NCI-H2107 (cell line): ENCODE results near the gene MYO7A.

Experiments
- DNase-seq: peaks from one replicate; lab custom pipeline; 2025; lab: John Stamatoyannopoulos, UW

MYO7A gene

DNA sequence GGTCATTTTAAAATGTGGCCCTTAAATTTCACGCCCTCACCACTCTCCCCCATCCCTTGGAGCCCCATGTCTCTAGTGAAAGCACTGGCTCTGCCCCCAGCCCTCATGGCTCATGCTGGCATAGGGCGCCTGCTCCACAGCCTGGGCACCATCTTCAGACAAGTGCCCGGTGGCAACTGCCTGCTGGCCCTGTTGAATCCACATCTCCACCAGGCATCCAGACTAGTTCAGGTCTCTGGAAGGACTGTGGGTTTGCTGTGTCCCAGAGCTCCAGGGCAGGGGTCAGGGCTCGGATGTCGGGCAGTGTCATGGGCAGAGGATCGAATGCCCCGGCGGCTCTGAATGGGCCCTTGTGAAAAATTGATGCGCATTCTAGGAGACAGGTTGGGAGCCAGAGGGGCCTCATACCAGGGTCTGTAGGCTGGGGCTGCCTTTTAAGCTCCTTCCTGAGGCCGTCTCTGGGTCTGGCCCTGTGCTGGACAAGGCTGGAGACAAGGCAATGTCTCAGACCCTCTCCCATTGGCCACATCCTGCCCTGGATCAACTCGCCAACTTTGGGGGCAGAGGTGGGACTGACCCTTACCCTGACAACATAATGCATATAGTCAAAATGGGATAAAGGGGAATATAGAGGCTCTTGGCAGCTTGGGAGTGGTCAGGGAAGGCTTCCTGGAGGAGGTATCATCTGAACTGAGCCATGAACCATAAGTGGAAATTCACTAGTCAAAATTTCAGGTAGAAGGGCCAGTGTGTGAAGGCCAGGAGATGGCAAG is 1.2 kb downstream of the MYO7A start:
- no peak for DNase-seq

DNA sequence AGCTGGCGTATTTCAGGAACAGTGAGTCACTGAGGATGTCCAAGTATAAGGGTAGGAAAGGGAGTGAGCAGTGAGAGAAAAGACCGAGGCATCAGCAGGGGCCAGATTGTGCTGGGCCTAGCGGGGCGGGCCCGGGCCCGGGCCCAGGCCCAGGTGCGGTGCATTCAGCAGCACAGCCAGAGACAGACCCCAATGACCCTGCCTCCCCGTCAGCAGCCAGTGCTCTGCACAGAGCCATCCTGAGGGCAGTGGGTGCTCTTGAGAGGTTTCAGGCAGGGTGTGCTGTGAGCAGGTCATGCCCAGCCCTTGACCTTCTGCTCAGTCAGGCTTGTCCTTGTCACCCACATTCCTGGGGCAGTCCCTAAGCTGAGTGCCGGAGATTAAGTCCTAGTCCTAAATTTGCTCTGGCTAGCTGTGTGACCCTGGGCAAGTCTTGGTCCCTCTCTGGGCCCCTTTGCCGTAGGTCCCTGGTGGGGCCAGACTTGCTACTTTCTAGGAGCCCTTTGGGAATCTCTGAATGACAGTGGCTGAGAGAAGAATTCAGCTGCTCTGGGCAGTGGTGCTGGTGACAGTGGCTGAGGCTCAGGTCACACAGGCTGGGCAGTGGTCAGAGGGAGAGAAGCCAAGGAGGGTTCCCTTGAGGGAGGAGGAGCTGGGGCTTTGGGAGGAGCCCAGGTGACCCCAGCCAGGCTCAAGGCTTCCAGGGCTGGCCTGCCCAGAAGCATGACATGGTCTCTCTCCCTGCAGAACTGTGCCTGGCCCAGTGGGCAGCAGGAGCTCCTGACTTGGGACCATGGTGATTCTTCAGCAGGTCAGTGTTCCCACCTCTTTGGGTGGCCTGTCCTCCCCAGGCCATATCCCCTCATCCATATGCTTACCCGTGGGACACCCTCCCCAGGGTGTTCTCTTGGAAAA is 2.1 kb downstream of the MYO7A start:
- DNase-seq = no peak

DNA sequence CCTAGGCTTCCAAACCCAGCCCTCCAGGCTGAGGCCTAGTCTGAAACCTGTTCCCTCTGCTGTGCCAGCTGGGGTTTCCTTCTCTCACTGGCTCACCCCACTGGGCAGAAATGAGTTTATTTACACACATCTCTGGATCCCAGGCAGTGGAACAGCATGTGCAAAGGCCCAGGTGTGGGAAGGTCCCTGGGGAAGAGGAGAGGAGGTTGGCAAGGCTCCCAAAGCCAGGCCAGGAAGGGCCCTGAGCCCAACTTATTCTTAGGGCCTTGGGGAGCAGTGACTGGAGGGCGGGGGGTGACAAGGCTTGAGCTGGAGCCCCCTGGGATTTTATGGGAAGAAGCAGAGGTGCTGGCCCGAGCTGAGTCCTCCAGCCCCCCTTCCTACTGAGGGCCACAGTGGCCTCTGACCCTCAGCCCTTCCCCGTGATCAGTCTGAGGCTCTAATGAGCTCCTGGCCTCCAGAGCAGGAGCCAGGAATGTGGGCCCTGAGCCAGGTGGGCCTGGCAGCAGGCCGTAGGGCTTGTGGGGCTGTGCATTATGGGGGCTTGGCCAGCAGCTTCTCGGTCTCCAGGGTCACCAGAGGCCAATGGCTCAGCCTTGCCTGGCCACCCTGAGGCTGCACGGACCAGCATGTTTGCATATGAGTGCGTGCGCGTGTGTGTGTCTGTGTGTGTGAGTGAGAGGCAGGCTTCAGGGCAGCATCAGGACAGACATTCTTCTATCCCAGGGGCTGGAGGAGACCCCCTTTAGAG is 2.9 kb downstream of the MYO7A start:
- DNase-seq = no peak

DNA sequence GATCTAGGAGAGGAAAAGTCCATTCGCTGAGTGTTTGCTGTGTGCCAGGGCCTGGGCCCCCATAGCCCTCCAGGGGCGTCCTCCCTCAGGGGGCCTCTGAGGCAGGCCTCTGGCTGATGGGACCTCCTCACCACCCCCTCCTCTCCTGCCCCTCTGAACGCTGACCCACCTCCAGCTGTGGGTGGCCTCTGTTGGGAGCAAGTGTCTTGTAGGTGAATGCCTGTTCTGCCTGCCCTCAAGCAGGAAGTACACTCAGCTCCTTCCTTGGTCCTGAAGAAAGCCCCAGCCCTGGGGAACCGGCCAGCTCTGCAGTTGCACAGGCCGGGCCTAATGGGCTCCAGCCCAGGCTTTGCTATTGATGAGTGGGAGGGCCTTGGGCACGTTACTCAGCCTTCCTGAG is 3.5 kb downstream of the MYO7A start:
- DNase-seq = no peak

DNA sequence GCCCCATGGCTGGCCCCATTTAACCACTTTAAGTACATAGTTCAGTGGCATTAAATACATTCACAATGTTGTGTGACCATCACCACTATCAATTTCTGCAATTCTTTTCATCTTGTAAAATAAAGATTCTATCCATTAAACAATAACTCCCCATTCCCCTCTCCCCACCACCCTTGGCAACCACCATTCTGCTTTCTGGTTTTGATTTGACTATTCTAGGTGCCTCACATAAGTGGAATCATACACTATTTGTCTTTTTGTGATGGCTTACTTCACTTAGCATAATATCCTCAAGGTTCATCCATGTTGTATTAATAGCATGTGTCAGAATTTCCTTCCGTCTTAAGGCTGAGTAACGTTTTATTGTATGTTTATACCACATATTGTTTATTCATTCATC is 7.0 kb downstream of the MYO7A start:
- no peak for DNase-seq

DNA sequence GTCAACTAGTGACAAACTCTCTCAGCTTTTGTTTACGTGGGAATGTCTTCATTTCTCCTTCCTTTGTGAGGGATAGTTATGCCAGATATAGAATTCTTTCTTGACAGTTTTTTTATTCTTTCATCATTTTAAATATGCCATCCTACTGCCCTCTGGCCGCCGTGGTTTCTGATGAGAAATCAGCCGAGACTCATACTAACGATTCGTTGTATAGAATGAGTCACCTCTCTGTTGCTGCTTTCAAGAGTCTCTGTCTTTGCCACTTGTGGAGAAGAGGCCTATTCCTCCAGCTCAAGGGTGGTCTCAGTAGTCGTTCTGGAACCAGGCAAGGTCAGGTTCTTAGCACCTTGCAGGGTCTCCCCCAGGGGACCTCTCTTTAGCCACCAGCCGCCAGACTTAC is 8.0 kb downstream of the MYO7A start:
- no peak for DNase-seq

DNA sequence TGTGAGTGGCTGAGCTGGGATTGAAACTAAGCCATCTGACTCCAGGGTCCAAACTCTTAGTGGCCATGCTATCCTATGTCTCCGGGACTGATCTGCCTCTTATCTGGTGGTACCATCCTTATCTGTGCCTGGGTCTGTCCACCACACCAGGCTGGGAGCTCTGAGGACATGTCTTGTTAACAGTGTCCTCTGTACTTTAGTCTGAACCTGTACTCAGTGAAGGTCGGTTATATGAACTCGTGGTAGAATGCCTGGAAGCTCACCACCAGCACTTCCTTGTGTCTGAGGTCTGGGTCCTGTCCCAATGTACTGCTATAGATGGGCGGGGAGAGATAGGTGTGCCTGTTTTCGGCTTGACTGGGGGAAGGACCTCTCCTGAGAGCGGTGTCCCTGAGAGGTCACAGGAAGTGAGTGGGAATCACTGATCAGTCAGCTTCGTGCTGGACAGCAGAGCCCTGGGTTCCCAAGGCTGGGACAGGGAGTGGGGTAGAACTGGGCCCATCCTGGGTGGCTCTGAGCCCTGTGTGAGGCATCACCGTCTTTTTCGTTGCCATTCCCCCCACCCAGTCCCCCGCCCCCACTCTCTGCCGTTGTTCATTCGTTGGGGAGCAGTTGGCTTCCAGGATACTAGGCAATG is 8.9 kb downstream of the MYO7A start:
- DNase-seq = no peak

DNA sequence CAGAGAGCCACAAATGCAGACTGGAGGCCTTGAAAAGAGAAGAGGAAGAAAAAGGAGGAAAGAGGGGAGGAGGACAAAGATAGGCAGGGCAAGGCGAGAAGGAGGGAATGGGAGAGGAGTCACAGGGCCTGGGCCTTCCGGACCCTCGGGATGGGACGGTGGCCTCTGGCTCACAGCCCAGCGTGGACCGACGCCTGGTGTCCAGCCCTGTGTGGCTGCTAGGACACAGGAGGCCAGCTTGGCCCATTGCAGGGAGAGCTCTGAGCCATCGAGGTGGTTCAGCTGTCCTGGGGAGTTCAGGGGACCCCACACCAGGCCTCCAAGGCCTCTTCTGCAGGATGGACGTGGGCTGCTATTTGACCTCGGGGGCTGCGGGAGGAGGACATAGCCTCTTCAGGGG is 9.4 kb downstream of the MYO7A start:
- DNase-seq = no peak

DNA sequence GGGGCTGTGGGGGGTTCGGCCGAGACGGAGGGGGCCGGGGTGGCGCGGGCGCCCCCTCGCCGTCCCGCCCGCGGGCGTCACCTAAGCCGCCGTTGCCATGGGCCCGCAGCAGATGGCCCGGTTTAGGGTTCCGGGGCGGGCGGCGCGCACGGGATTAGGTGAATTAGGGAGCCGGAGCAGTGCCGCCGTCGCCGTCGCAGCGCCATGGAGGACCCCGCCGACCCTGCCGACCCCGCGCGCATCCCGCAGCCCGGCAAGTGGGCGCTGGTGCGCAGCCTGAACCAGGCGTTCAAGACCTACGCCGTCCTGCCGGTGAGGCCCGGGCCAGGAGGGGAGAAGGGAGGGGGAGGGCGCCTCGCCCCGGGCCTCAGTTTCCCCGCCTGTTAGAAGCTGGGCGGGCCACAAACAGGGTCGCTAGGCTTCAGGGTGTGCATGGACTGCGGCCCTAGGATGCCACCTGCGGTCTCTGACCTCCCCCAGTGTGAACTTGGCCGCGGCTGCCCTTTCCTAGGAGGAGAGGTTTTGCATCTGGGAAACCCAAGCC is 10.1 kb downstream of the MYO7A start:
- DNase-seq = no peak

DNA sequence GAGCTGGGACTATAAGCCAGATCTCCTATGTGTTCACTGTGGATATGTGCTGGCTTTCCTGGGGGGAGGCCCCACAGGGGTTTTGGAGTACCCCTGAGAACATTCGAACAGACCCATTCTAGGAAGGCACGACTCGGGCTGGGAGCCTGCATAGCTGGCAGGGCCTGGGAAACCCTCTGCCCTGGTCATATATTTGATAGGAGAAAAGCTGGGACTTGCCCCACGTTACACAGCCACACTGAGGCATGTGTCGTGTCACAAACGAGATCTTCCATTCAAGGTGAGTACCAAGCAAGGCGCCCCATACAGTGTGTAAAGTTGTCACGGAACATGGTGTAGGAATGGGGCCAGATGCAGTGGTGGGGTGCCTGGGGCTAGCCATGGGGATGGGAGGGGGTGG is 11.2 kb downstream of the MYO7A start:
- no peak for DNase-seq

DNA sequence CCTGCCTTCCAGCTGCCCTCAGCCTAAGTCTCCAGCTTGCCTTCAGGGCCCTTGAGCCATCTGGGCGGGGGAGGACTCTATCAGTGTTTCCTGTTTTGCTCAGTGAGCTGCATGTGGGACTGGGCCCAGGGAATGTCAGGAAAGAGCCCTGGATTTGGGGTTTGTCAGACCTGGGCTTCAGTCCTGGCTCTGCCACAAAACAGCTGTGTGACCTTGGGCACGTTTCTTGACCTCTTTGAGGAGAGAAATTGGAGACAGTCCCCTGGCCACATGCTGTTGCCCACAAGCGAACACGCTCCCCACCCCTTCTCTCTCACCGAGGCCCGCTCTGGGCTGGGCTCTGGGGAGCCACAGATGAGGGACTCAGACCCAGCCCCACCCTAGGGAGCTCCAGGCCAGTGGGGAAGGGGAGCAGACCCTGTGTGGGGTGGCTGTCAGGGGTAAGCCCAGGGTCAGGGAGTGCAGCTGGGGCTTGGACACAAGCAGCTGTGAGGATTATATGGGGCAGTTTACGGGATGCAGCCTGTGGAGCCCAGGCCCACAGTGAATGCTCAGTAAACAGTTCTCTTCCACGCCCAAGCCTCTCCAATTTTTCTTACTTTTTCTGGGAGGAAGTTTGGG is 12.3 kb downstream of the MYO7A start:
- DNase-seq = no peak

DNA sequence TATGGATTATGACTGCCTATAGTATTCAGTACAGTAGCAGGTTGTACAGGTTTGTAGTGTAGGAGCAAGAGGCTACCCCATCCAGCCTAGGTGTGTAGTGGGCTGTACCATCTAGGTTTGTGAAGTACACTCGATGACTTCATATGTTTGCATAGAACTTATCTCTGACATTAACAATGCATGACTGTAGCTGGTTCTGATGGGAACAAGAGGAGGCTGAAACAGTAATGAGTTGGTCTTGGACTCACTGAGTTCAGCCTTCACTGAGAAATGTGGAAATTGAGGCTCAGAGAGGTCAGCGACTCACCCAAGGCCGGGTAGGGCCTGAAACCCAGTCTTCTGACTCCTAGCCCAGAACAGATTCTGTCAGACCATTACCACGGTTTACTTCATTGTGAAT is 13.0 kb downstream of the MYO7A start:
- DNase-seq = peak; percentile 35

DNA sequence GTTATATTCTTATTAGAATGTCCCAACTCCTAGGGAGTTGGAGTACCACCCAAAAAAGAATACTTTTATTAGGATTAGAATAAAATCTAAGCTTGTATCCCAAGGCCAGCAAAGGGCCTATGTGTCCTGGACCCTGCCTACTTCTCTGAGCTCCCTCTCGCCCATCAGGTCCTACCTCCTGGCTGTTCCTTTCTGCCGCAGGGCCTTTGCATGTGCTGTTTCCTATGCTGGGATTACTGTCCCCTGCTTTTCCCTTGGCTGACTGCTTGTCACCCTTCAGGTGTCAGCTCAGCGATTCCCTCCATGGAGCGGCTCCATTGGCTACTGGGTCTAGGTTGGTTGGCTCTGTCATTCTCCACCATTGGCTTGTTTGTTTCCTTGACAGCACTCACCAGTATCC is 13.4 kb downstream of the MYO7A start:
- DNase-seq = no peak

DNA sequence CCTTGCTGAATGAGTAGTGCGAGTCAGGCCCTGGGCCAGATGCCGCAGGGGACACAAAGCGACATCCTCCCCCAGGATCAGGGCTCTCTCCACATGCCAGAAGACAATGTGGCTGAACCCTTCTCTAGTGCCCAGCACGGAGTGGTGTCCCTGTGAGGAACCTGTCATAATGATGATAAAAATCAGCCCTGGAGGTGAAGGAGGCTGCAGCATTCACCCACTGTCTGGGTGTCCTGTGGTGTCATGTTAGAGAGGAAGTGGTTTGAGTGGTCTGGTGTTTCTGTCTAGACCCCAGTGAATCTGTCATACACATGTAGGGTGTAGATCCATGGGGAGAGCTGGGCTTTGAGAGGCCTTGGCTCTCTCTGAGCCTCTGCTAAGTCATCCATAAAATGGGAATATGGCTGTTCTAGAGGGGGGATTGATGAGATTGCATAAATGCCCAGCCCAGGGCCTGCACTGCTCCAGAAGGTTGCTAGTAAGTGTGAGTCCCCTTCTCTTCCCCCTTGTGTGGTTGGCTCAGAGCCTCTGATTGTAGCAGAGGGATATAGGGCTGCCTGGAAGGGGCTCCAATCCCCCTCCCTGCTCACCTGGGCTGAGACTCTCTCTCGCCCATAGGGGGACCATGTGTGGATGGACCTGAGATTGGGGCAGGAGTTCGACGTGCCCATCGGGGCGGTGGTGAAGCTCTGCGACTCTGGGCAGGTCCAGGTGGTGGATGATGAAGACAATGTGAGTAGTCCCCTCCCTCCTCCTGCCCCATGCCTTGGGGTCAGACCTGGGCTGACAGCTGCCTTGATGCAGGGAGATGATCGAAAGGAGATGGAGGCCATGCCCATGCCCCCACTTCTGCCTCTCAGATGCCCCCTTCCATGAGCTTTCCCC is 14.3 kb downstream of the MYO7A start:
- no peak for DNase-seq

DNA sequence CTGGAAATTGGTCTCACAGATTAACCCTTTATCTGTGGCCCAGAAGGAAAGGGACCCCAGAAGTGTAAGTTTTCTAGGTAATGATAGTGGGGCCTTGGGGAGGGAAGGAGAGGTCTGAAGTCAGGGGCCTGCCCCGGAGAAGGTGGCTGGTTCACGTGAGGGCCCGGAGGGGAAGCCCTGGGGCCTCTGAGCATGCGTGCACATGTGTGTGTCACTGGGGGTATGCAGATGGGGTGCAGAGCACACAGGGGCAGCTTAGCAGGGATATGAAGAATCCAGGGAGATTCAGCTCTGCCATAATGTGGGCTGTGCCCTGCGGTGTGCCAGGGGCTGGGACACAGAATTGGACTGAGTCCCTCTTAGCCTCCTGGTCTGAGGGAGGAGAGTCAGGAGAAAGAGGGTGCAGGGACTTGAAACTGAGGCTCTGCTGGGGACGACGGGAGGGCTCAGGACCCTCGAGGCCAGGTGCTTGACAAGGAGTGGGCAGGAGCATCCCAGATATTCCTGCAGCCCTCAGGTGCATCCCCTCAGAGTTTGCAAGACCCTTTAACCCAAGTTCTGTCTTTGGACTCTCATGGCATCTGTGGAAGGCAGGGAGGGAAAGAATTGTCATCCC is 15.5 kb downstream of the MYO7A start:
- DNase-seq = no peak

DNA sequence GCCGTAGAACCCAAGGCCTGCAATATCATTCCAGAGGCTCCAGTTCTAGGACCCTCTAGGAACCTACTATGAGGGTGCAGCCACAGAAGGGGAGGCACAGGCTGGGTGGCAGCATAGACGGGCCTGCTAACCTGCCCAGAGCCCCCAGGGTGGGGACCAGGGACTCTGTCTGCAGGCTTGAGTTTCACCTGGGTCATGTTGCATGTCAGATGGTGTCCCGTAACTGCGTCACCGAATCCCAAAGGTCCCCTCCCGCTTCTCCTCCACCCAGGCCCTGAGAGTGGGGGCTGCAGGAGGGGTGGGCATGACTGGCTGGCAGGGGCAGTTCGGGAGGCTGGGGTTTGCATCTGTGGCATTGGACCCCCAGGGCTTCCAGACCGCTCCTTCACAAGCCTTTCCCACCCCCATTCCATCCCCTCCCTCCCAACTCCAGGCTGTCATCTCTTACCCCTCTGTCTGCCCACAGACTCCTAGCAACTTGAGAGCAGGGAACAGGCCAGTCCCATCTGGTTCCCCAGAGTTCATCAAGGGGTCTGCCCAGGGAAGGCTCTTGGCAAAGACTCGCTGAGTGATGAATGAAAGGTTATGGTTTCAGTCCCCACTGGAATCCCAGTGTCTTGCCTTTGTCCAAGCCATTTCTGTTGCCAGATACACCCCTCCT is 16.3 kb downstream of the MYO7A start:
- no peak for DNase-seq

DNA sequence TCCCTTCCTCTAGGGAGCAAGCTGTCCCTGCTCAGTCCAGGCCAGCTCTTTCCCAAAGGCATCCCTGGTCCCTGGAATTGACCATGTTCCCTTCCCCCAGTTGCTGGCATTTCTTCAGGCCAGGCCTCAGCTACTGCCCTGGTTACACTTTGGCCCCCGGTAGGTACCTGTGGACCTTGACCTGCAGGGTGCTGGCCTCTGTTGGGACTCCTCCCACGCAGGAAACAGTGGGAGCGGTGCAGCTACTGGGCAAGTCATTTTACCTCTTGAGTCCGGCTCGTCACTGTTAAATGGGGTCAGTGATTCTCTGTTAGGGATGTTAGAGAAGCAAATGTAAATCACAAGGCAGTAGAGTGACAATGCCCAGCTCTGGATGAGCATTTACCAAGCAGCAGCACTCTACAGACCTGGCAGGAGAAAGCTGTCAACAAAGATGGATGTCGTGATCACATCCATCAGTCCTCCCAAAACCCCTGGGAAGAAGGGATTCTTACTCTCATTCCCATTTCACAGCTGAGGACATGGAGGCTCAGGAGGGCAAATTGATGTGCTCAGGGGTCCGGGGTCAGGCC is 16.9 kb downstream of the MYO7A start:
- DNase-seq = no peak

DNA sequence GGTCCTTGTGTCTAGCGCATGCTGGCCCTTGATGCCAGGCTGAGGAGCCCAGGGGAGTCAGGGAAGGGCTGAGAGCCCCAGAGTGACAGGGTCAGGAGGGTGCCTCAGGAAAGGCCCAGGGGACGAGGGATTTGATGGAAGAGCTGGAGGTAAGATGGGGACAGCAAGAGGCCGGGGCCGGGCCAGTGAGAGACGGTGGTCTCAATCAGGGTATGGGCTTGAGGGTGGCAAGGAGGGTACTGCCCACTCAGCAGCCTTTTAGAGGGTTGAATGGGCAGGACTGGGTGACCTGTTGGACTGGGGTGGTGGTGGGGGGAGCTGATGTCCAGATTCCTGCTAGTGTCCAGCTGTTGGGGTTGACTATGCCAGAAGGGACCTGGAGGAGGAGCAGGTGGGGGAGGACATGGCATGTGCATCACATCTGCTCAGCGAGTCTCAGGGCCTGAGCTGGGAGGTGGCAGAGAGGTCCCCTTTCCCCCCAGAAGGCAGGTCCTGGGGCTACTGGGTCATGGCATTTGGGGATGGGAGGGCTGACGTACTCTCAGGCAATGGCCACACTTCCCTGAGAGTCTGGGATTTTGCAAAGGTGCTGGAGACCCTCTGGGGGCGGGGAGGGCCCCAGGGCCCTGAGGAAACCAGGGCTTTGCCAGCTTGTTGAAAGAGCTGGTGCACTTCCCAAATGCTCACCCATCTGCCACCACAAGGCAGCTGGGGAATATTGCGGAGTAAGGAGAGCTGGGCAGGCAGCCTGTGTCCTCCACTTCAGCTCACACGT is 18.4 kb downstream of the MYO7A start:
- no peak for DNase-seq

DNA sequence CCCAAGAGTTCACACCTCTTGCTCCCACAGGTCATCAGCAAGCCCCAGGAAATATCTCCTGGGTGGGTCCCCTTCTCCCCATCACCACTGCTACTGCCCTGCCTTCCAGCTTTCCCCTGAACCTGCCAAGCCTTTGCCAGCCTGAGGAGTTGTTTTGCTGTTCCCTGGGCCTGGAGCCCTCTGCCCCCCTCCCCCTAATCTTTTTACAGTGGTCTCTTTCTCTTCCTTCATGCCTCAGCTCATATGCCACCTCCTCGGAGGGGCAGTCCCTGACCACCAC is 18.9 kb downstream of the MYO7A start:
- DNase-seq = no peak
